Neuron (in vitro differentiated cells): ENCODE measurements around the gene ABCB9.

Source experiments
- H2AFZ ChIP-seq: one replicate; pipeline ENCODE4 v1.6.1; 2013; ENCODE audit warnings: low read depth, mild to moderate bottlenecking, inconsistent platforms, low read length, moderate library complexity
- H3K27me3 ChIP-seq: one replicate; pipeline ENCODE4 v1.6.1; 2013; ENCODE audit warnings: low read length; ENCODE audit not compliant: insufficient read depth
- H3K36me3 ChIP-seq: one replicate; pipeline ENCODE4 v1.6.1; 2013; ENCODE audit warnings: low read length; ENCODE audit not compliant: insufficient read depth
- H3K4me1 ChIP-seq: one replicate; pipeline ENCODE4 v1.6.1; 2013; ENCODE audit warnings: low read length; ENCODE audit not compliant: insufficient read depth
- H3K4me3 ChIP-seq: 2 replicates; pipeline ENCODE4 v1.5.1; 2013; ENCODE audit warnings: mild to moderate bottlenecking, low read length, moderate library complexity
- H3K9me3 ChIP-seq: one replicate; pipeline ENCODE4 v1.6.1; 2013; ENCODE audit warnings: low read length

The ABCB9 gene

GRCh38 chr12:122880668-122881067 lies 85.6 kb downstream of the ABCB9 start:
- H3K4me3 ChIP-seq = no peak overlapping the region
- no peaks in the 10 kb centered on the region for H3K9me3 ChIP-seq
- no peaks in the 10 kb centered on the region for H3K27me3 ChIP-seq

GRCh38 chr12:122880155-122880667 lies 86.1 kb downstream of the ABCB9 start:
- Histone ChIP-seq H3K4me1 (peaks cover 34% of the 10 kb centered on the region), H3K9me3 (no peaks in the 10 kb centered on the region), H3K4me3 (no peak overlapping the region), H3K36me3 (no peaks in the 10 kb centered on the region), H2AFZ (no peak overlapping the region), H3K27me3 (no peaks in the 10 kb centered on the region)

More at GRCh38 chr12:122880668-122881067, 85.6 kb downstream of the ABCB9 start:
- H3K4me1 ChIP-seq = peaks cover 29% of the 10 kb centered on the region
- H2AFZ ChIP-seq = no peak overlapping the region
- H3K36me3 ChIP-seq = no peaks in the 10 kb centered on the region
